ENCODE measurements around the gene TTC23. TPM values are rescaled to one million over a fixed set of nuclear protein-coding genes. Genes with fewer than 3 reads are reported as not detected.

The TTC23 gene
- total and polyA plus RNA-seq, 2 donors (not counting 3 experiments of a cell fraction or from before 2014, with no cell fraction given) = 4.1 to 27.3 TPM

DNA sequence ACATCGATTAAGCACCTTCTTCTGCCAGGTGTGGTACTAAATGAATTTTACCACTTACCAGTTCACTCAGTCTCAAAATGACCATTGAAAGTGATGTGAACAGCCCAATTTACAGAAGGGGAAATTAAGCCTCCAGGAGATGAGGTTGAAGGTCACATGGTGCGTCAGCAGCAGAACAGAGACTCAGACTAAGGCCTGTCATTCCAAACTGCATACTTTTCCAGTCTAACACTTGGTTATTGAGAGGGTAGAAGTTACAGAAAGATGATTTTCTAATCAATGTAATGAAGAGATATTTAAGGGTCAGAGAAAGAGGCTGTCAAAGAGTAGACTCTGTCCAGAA is 68.4 kb downstream of the TTC23 start:
- no TSS peak for BruUV-seq (replicated peaks)
- ChIA-PET POLR2A (no interaction called here), CTCF (interaction anchor here (0.8 to 1.3 kb wide), 3 partner anchors 16 to 75 kb away, joined by 3 to 4 read pairs (median 3); no protein-coding TSS in a partner anchor)
- Histone ChIP-seq H3K9me3 (replicated peaks; ENCODE audit: control insufficient read depth, insufficient read depth, low read length) (no peaks in the 10 kb centered on the region), H3K36me3 (ENCODE audit: control insufficient read depth in 2 of 2, extremely low read depth in 1 of 2, insufficient read depth in 2 of 2, low read length in 2 of 2) (peaks cover 0 to 4% of the 10 kb centered on the region in 2 experiments), H2AFZ (ENCODE audit: low read depth, low read length) (no peak overlapping the region), H4K20me1 (replicated peaks; ENCODE audit: control insufficient read depth, extremely low read depth, insufficient read depth, low read length) (no peaks in the 10 kb centered on the region), H3K27ac (ENCODE audit: insufficient read depth, low read depth, low read length) (no peak overlapping the region), H3K79me2 (ENCODE audit: control insufficient read depth, insufficient read depth, low read length) (no peaks in the 10 kb centered on the region), H3K4me3 (replicated peaks in 1 of 3; ENCODE audit: insufficient read depth in 1 of 3, low read depth in 1 of 3, low read length in 3 of 3) (no peak overlapping the region), H3K9ac (replicated peaks; ENCODE audit: extremely low read depth, insufficient read depth, low read length) (no peak overlapping the region), H3K27me3 (ENCODE audit: control insufficient read depth in 2 of 2, insufficient read depth in 2 of 2, low read length in 2 of 2) (no peaks in the 10 kb centered on the region), H3K4me1 (ENCODE audit: control insufficient read depth, extremely low read depth, insufficient read depth, low read length) (peaks cover 7% of the 10 kb centered on the region), H3K9me1 (replicated peaks; ENCODE audit: control insufficient read depth, extremely low read depth, insufficient read depth, low read length) (no peaks in the 10 kb centered on the region), H3K4me2 (ENCODE audit: insufficient read depth, low read length) (no peak overlapping the region)
- dilution Hi-C loops (cut with MboI; ENCODE audit: extremely low pct_ligation_motif_present, low sequenced_read_pairs) (no loop called here), intact Hi-C loops (cut with micrococcal nuclease) (no loop called here)
- TF ChIP-seq, protein P1, sequence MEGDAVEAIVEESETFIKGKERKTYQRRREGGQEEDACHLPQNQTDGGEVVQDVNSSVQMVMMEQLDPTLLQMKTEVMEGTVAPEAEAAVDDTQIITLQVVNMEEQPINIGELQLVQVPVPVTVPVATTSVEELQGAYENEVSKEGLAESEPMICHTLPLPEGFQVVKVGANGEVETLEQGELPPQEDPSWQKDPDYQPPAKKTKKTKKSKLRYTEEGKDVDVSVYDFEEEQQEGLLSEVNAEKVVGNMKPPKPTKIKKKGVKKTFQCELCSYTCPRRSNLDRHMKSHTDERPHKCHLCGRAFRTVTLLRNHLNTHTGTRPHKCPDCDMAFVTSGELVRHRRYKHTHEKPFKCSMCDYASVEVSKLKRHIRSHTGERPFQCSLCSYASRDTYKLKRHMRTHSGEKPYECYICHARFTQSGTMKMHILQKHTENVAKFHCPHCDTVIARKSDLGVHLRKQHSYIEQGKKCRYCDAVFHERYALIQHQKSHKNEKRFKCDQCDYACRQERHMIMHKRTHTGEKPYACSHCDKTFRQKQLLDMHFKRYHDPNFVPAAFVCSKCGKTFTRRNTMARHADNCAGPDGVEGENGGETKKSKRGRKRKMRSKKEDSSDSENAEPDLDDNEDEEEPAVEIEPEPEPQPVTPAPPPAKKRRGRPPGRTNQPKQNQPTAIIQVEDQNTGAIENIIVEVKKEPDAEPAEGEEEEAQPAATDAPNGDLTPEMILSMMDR (IDR thresholded peaks at IDR 0.05; ENCODE audit: extremely low read depth in 1 of 2, insufficient read depth in 1 of 2, low read depth in 1 of 2, low read length in 2 of 2) = no peak
- DNase-seq (ENCODE audit: low read depth, low spot score) (no peak), FAIRE-seq (no peak)

DNA sequence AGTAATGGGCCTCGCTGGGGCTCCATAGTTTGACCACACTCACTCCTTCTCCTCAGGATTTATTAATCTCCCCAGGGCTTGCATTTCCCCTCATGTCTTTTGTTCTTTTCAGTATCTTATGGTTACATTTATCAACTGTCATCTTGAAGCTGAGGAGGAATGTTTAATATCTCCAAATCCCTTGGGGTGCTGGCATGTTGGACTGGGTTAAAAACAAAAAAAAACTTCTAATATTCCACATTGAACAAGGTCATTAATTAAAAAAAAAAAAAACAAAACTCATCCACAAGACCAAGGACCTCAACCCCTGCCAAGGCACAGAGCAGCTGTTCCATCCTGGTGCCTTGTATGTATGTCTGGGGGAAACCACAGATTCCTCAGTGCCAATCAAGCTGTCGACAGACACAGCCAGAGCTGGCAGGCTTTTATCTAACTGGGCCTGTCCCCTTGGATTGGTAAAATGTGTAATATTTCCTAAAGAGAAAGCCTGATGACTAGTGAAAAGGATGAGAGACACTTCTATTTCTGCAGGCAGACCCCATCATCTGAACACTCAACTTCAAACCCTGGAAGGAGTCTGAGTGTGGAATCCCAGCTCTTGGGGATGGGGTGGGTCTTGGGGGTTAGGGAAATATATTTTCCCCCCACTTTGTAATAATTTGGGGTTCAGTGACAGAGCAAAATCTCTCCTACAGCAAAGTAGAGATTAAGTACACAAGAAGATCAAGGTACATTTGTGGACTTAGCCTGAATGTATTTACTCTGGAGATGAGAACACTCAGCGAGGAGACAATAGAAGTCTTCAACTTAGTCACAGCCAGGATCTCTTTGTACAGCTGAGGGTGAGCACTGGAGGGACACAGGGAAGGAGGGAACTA is 69.1 kb downstream of the TTC23 start:
- H3K4me3 ChIP-seq (replicated peaks in 1 of 3; ENCODE audit: insufficient read depth in 1 of 3, low read depth in 1 of 3, low read length in 3 of 3) = no peak overlapping the region
- dilution Hi-C loops (cut with MboI; ENCODE audit: extremely low pct_ligation_motif_present, low sequenced_read_pairs) (no loop called here), intact Hi-C loops (cut with micrococcal nuclease) (no loop called here)
- H3K9me1 ChIP-seq (replicated peaks; ENCODE audit: control insufficient read depth, extremely low read depth, insufficient read depth, low read length) = no peaks in the 10 kb centered on the region
- no peak overlapping the region for H2AFZ ChIP-seq (ENCODE audit: low read depth, low read length)
- CTCF ChIA-PET = interaction anchor here (1.0 kb wide), 1 partner anchor 75 kb away, joined by 3 read pairs; no protein-coding TSS in a partner anchor
- TF ChIP-seq, protein P1 (IDR thresholded peaks at IDR 0.05; ENCODE audit: extremely low read depth in 1 of 2, insufficient read depth in 1 of 2, low read depth in 1 of 2, low read length in 2 of 2) = no peak
- TF ChIP-seq JUN (IDR thresholded peaks at IDR 0.05; ENCODE audit: borderline replicate concordance, insufficient read depth, insufficient read length, low read depth) (no peak), GATA2 (IDR thresholded peaks at IDR 0.05; ENCODE audit: insufficient read depth, insufficient read length, low read depth, low read length) (no peak), POLR2AphosphoS5 (IDR thresholded peaks at IDR 0.05; ENCODE audit: insufficient read depth, low read depth, low read length) (no peak), MYC (IDR thresholded peaks at IDR 0.05; ENCODE audit: low read depth, low read length) (no peak), FOS (IDR thresholded peaks at IDR 0.05; ENCODE audit: borderline replicate concordance, insufficient read depth, low read length) (no peak), POLR2A (IDR thresholded peaks at IDR 0.05; ENCODE audit: low read depth, low read length) (no peak), EZH2 (IDR thresholded peaks at IDR 0.05; ENCODE audit: borderline replicate concordance, low read depth, low read length, severe bottlenecking) (no peak)
- TF ChIP-seq, protein P2, sequence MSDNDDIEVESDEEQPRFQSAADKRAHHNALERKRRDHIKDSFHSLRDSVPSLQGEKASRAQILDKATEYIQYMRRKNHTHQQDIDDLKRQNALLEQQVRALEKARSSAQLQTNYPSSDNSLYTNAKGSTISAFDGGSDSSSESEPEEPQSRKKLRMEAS (IDR thresholded peaks at IDR 0.05; ENCODE audit: insufficient read depth, insufficient read length) = no peak
- H3K27me3 ChIP-seq (ENCODE audit: control insufficient read depth in 2 of 2, insufficient read depth in 2 of 2, low read length in 2 of 2) = no peaks in the 10 kb centered on the region
- peaks cover 0 to 4% of the 10 kb centered on the region in 2 experiments for H3K36me3 ChIP-seq (ENCODE audit: control insufficient read depth in 2 of 2, extremely low read depth in 1 of 2, insufficient read depth in 2 of 2, low read length in 2 of 2)
- no peaks in the 10 kb centered on the region for H3K79me2 ChIP-seq (ENCODE audit: control insufficient read depth, insufficient read depth, low read length)
- BruUV-seq (replicated peaks) = no TSS peak
- no peak overlapping the region for H3K27ac ChIP-seq (ENCODE audit: insufficient read depth, low read depth, low read length)
- H3K9me3 ChIP-seq (replicated peaks; ENCODE audit: control insufficient read depth, insufficient read depth, low read length) = no peaks in the 10 kb centered on the region
- no peak for FAIRE-seq
- peaks cover 7% of the 10 kb centered on the region for H3K4me1 ChIP-seq (ENCODE audit: control insufficient read depth, extremely low read depth, insufficient read depth, low read length)
- no peak for DNase-seq (ENCODE audit: low read depth, low spot score)
- POLR2A ChIA-PET = no interaction called here
- no peaks in the 10 kb centered on the region for H4K20me1 ChIP-seq (replicated peaks; ENCODE audit: control insufficient read depth, extremely low read depth, insufficient read depth, low read length)
- no peak overlapping the region for H3K9ac ChIP-seq (replicated peaks; ENCODE audit: extremely low read depth, insufficient read depth, low read length)
- no peak overlapping the region for H3K4me2 ChIP-seq (ENCODE audit: insufficient read depth, low read length)

Data from endothelial cell of umbilical vein (primary cell).